D721Med (cell line): ENCODE results near the gene DNAJC3.
"Not testable (repeated sequence)": the region's sequence is repeated elsewhere in the genome, so short reads cannot be mapped to it uniquely, and the experiment has no call there.

Source experiments
- DNase-seq: peaks from one replicate; pipeline ENCODE4 v3.0.0; 2011; ENCODE audit warnings: low spot score; ENCODE audit not compliant: insufficient read length
- FAIRE-seq: peaks from 2 replicates; lab custom pipeline; 2011; peaks lifted over from hg19 to GRCh38; lab: Jason Lieb, UNC
- CTCF ChIP-seq: IDR thresholded peaks from 2 replicates; pipeline ENCODE4 v1.5.1; 2012; ENCODE audit warnings: mild to moderate bottlenecking, control low read depth; ENCODE audit not compliant: insufficient read depth; ENCODE audit errors: missing control alignments

DNAJC3 gene

GRCh38 chr13:95707442-95708390 is 30.8 kb downstream of the DNAJC3 start:
- no peak for DNase-seq
- FAIRE-seq = no peak
- TF ChIP-seq CTCF = no peak

DNA sequence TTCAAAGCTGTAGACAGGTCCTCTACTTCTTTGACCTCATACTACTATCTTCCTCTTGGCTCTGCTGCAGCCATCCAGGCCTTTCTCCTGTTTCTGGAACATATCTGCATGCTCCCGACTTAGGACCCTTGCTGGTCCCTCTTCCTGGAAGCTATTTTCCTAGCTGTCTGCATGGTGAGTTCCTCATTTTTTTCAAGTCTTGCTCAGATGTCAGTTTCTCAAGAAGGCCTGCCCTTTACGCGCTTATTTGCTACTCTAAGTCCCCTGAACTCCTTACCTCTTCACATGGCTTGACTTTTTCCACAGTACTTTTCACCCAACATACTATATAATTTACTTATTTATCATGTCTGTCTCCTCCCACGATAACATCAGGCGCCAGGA is 31.4 kb downstream of the DNAJC3 start:
- no peak for FAIRE-seq
- no peak for TF ChIP-seq CTCF
- no peak for DNase-seq

GRCh38 chr13:95708811-95709500 is 32.0 kb downstream of the DNAJC3 start:
- TF ChIP-seq CTCF = no peak
- FAIRE-seq (no peak), DNase-seq (no peak)

- no peak for TF ChIP-seq CTCF
- no peak for FAIRE-seq
- no peak for DNase-seq
Measured at GRCh38 chr13:95710313-95710712, 33.4 kb downstream of the DNAJC3 start.

DNA sequence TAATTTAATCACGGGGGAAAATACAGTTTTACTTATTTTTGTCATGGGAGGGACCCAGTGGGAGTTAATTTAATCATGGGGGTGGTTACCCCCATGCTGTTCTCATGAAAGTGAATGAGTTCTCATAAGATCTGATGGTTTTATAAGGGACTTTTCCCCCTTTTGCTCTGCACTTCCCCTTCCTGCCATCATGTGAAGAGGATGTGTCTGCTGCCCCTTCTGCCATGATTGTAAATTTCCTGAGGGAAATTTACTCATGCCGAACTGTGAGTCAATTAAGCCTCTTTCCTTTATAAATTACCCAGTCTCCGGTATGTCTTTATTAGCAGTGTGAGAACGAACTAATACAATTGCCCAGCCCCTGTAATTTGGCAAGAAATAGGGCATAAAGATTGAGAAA is 35.9 kb downstream of the DNAJC3 start:
- not testable (repeated sequence) for DNase-seq, FAIRE-seq

- FAIRE-seq (no peak), DNase-seq (no peak)
- TF ChIP-seq CTCF = no peak
Measured at GRCh38 chr13:95713651-95714050, 36.7 kb downstream of the DNAJC3 start.

- TF ChIP-seq CTCF = no peak
- FAIRE-seq = no peak
- DNase-seq = no peak
Measured at GRCh38 chr13:95714142-95714832, 37.3 kb downstream of the DNAJC3 start.
